HG02642 (cell line): ENCODE results near the gene ACOT7.

Source experiments
- ATAC-seq: cut with Tn5 transposase; IDR thresholded peaks from one replicate; pipeline ENCODE4 v1.9.1; 2021; ENCODE audit warnings: mild to moderate bottlenecking; ENCODE audit not compliant: unreplicated experiment, poor library complexity

ACOT7 gene

DNA sequence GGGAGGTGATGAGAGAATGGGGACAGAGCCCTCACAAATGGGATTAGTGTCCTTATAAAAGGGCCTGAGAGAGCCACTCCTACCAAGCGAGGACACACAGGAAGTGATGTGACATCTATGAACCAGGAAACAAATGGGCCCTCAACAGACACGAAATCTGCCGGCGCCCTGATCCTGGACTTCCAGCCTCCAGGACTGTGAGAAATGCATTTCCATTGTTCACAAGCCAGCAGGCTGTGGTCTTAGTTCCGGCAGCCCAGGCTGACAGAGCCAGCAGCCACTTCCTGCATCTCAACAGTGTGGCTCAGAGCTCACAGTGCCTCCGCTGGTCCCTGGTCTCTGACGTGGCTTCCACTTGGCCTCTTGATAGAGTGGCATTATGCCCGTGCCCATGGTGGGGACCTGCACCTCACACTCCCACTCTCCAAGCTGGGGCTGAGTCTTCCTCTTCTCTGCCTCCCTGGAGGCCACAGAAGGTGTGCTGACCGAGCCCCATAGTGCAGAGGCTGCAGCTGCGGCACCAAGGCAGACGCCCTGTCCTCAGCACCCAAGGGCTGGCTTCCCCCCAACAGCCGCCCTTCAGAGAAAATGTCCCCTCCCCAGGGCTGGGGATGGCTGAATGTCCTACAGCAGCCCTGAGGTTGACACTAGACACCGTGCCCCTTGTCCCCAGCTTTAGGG is 44.9 kb downstream of the ACOT7 start:
- no peak for ATAC-seq

DNA sequence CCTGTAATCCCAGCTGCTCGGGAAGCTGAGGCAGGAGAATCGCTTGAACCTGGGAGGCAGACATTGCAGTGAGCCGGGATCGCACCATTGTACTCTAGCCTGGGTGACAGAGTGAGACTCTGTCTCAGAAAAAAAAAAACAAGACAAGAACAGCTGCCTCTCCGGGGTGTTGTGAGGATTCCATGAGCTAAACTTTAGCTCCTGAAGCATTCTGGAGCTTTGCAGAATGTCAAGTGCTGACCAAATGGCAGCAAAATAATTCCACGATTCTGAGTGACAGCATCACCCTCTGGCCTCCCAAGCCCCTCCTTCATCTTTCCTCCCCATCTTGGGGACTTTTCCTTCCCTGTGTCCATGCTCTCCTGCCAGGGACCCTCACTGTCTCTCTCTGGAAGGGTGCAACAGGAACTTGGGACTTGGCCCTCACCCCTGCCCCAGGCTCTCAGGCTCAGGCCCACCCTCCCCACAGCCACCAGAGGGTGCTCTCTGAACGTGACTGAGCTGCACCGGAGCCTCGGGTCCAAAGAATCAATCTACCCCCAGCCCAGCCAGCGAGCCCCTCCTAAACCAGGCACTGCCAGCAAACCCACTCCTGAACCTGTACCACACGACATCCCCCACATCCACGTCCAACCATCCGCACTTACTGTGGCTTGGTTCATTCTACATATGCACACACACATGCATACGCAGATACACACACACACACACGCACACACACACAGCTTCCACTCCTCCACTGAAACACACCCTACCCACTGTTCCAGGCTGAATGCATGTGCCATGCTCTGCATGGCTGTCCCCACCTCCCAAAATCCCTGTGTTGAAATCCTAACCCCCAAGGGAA is 45.7 kb downstream of the ACOT7 start:
- no peak for ATAC-seq

DNA sequence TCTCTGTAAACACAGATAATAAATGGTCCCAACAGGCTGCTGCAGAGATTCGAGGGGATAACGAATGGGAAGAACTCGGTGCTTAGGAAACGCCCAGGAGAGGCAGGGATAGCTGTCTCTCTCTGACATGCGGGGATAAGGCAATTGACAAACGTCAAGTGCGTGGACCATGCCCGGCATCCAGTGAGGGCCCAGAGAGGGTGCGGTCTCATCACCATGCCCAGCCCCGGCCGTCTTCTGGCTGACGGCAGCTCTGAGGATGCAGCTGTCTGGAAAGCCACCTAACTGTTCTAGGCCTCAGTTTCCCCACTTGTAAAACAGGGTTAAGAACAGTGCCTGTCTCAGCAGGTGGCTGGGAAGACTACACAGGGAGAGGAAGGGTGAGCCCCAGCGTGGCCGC is 48.1 kb downstream of the ACOT7 start:
- ATAC-seq = no peak

DNA sequence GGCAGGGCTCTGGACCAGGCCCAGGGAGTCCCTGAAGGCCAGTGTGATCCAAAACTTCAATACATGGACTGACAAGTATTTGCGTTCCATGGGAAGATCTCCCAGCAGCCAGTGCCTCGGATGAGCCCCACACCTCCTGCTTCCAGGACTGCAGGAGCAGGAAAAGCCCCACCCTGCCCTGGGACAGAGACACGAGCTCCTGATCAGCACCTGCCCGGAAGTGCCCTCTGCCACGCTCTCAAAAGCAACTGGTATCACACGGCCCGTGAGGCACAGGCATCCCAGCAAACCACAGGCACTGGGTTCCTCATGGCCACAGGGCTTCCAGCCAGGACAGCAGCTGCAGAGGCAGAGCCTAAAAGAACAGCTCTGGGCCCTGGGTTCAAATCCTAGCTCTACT is 48.6 kb downstream of the ACOT7 start:
- ATAC-seq = no peak

DNA sequence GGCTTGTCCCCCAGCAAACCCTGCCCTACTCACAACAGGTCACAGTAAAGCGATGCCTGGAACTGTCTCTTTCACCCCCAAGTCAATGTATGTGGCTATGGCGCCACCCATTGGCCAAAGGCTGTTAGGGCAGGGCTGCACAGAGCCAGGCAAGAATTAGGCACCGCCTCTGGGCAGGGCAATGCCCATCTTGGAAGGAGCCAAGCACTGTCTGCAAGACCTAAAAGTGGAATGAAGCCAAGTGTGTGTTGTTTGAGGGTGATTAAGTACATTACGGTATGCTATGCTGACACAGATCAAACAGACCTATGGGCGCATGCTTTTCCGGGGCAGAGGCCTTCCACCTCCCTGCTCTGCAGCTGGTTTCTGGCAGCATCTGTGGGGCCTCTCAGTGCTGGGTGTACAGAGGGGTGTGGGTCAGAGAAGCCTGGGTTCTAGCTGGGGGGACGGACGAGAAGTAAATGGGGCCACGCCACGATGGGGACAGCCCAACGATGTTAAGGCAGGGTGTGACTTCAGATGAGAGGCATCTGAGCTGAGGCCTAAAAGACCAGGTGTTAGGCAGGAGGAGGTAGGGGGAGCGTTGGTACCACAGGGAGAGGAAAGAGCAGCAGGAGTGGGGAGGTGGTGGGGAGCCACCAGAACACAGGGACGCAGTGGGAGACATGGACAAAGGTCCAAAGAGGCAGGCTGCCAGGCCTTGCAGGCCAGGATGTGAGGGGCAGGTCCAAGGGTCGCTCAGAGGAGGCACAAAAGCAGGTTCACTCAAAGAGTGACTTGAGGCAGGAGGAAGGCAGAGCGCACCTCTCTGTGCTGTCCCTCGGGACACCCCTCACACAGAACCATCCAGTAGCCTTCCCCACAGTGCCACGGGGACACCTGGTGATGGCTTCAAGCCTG is 49.8 kb downstream of the ACOT7 start:
- no peak for ATAC-seq

DNA sequence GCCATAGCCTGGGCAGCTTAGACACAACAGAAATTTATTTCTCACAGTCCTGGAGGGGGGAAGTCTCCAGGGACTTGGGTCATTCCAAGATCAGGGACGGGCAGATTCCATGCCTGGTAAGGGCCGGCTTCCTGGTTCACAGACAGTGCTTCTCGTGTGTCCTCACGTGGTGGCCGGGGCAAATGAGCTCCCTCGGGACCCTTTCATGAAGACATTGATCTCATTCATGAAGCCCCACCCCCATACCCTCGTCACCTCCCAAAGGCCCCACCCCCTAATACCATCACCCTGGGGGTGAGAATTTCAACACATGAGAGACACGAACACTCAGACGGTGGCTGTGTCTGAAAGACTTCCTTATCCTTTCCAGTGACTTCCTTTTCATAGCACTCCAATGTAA is 51.5 kb downstream of the ACOT7 start:
- ATAC-seq = no peak

DNA sequence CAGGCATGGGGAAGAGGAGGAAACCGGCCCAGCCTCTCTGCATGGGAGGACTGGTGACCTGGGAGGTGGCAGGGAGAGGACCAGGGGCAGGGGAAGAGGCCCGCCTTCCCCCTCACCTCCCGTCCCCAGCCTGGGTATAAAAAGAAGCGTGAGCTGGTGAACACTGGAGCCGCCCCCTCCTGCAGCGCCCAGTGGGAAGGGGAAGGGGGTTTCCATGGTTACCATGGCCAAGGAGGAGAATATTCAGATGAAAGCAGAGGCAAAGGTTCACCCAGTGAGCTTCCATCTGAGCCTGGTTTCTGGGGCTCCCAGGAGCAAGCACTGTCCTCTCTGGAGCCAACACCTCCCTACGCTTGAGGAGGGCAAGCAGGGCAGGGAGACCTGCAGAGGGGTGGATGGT is 54.9 kb downstream of the ACOT7 start:
- ATAC-seq = no peak

DNA sequence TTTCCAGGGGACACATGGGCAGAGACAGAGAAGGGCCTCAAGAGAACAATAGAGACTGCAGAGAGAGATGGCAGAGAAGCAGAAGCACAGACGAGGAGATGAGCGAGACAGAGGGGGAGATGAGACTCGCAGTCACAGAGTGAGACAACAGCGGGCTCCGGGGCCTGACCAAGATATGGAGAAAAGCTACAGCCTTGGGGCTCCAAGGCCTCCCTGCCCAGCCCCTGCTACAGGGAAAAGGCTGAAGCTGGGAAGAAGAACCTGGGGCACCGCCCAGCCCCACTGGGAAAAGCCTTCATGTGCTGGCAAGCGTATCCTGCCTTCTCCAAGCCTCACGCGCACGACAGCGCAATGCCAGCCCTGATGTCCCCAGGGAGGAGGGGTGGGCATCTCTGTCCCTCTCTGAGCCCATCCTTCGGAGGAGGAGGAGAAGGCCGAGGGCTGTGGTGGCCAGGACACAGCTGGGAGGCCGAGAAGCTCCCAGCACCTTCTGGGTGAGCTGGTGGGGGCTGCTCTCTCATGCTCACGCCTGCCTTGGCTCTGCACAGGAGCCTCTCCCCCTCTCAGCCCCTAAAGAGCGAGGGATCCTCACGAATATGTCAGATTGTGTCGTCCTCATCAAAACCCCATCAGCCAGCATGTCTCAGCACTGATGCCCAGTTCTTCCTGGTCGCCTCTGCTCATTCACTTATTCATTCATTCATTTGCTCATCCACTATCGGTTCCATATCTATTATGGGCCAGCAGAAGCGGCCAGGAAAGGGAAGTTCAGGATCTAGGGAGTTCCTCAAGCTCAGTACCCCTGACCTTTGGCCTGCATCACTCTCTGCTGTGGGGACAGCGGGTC is 56.6 kb downstream of the ACOT7 start:
- no peak for ATAC-seq

DNA sequence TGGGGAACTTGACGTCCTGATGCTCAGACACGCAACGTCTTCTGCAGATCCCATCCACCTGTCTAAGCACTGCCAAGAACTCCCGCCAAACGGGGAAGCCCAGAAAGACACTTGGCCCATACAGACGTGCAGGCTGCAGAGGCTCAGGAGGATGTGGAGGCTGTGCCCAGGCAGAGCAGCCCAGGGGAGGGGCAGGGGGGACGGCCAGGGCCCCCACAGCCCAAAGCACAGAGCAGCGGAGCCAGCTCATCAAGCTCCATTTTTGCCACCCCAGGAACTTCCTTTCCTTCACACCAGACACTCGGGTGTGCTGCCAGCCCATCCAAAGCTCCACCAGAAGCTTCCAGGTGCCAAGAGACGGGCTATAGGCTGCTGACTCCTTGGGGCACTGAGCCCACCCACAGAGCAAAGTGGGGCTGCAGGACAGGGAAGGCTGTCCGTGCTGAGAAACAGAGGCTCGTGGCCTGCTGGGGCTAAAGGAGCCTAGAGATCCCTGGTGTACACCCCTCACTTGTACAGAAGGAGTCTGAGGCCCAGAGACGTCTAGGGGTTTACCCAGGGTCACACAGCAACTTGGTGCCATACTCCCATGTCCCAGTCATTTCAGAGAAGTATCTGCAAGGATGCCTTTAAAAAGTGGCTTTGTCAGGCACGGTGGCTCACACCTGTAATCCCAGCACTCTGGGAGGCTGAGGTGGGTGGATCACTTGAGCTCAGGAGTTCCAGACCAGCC is 59.1 kb downstream of the ACOT7 start:
- ATAC-seq = no peak

DNA sequence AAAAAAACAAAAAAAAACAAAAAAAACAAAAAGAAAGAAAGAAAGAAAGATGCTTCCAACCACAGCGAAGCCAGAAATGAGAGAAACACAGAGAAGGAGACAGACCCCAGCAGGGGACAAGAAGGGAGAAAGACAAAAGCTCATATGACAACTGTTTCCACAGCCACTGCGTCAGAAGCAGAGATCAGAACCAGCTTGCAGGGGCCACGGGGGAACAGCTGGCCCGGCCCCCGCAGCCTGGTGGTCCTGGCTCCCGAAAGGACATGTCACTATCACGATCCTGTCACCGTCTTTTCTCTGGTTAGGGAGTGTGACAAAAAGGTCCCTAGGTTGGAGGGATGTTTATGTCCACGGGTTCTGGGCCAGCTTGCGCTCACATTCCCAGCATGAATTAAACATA is 60.7 kb downstream of the ACOT7 start:
- no peak for ATAC-seq

DNA sequence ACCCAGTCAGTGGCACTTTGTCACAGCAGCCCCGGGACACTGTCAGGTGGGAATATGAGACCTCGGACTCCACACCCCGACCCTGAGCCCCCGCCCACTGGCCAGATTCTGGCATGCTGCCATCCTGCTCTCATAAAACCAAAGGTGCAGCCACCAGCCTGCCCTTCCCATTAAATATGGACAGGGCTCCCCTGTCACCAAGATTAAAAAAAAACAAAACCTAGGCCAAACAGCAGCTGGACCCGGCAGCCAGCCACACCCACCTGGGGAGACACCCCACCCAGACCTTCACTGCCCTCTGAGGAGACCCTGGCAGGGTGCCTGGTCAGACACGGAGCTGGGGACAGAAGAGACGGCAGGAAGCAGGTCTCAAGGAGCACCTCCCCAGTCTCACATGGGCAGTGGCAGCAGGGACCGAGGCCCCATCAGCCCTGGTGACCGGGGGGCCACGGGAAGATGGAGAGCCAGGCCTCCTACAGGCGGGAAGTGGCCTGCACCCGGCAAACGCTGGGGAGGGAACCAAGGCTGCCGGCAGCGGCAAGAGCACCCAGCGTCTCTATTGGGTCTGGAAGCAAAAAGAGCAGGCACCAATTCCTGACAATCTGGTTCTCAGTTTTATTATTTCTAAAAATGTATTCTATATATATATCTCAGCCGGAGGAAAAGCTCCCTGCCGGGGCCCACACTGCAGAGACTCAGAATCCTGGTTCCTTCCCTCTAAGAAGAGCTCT is 61.9 kb downstream of the ACOT7 start:
- no peak for ATAC-seq

DNA sequence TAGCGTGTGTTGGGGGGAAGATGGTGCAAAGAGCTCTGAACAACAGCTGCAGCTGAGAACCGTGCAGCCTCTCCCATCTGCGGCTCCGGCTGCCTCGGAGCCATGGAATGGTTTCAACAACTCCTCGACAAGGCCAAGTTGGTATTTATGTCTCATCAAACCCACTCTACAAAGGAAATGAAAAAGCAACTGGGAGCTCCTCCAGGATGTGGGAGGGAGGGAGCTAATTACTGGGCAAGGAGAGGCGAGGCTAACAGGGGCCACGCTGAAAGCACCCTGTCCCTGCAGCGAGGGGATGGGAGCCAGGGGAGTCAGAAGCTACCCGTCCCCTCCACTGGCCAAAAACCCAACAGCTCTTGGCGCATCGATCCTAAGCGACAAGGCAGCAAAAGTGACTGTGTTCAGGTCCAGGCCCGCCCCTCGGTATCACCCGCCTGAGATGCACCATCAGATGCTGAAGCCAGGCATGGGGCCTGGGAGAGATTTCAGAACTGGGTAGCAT is 63.1 kb downstream of the ACOT7 start:
- ATAC-seq = no peak

DNA sequence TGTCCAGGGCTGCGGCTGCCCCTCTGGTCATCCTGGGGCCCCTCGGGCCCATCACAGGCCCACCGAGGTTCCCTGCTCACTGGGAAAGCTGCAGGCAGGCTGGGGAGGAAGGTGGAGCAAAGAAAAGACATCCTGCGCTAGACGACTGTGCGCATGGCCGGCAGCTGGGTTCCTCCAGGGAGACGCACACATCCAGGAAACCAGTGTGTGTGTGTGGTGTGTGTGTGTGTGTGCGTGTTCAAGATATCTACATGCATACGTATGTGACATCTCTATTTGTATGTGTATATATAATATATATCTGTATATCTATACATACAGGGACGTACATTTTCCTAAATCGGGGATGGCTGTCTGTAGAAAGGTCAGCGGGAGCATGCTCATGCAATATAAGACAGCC is 63.7 kb downstream of the ACOT7 start:
- no peak for ATAC-seq

DNA sequence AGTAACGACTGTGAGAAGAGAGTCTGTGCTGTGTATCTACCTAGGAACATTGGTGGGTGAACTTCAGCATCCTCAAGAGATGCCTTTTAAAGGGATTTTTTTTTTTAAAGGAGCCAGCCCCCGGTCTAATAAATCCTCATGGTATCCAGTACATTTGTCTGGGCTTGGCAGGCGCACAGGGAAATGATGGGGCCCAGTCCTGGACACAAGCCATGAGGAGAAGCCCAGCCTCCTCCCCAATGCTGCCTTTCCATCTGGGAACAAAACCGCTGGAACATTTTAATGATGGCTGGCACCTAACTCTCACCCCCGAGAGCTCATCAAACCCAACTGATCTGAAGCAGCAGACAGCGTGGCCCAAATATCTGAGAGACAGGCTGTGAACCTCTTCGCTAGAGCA is 64.2 kb downstream of the ACOT7 start:
- ATAC-seq = no peak

DNA sequence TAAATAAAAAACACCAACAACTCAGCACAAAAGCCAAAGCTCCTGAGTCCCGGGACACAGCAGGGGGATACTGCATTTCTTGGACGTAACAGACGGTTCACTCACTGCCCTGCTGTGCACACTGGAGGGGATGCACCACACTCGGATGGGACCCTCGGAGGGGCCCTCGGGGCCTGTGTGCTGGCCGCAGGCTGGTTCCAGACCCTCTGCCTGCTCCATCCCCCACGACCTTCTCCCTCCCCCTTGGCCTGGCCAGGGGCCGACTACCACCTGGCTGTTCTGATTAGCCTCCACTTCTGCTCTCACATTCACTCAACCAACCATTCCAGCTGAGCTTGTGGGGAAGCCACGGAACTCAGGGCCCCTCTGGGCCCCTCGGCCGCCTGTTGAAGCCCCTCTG is 64.9 kb downstream of the ACOT7 start:
- no peak for ATAC-seq

DNA sequence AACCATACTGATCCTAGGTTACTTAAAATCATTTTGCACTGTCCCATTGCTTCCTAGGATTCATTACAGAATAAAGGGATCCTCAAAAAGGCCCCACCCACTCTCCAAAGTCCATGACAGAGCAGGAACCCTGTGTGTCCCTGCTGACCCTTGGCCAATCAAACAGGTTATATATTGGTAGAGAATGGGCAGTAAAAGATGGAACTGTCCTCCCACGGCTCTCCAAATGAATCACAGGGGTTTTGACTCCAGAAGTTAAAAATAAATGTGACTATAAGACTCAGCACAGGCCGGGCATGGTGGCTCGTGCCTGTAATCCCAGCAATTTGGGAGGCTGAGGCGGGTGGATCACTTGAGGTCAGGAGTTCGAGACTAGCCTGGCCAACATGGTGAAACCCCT is 65.5 kb downstream of the ACOT7 start:
- no peak for ATAC-seq

DNA sequence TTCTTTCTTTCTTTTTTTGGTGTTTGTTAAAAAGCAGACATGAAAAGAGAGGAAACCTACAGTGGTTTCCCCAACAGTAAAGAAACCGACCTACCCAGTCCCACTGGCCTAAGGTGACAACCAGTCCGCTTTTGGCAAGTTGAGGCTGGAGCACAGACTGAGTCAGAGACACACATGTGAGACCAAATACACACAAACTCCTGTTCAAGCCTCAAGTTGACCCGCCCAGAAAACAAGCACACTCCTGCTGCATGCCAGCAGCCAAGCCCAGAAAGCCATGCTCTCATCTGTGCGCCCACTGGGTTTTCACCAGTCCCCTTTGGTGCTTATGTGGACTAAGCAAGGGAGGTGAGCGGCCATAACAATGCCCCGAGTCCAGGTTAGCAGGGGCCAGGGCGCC is 68.1 kb downstream of the ACOT7 start:
- ATAC-seq = no peak

DNA sequence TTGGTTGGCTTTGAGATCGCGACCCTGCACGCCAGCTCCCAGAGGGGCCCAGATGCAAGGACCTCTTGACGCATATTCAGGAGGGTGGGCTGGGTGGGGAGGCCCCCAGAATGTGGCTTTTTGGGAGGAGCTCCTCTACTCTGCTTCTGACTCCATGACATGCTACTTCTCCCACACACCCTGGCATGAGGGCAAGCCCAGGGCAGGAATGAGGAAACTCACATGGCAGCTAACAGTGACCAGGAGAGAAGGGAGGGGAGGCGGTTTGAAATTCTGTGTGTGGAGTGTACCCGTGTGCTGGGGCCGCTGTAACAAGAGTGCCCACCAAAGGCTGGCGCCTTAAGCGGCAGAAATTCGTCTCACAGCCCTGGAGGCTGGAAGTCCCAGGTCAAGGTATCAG is 71.4 kb downstream of the ACOT7 start:
- no peak for ATAC-seq

DNA sequence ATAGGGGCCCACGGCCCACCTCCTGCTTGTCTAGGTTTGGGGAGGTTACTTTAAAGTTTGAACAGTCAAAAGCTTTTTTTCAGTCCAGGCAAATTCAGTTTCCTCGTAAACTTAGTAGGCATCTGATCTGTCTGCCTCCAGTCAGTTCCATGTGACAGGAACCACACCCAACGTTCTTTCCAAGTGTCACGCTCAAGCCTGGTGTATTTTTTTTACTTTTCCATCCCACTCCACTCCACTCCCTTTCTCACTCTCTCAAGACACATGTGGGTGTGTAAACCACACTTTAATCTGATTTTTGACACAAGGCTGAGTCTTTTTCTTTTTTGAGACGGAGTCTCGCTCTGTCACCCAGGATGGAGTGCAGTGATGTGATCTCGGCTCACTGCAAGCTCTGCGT is 72.4 kb downstream of the ACOT7 start:
- no peak for ATAC-seq
